Retinal pigment epithelial cell (primary cell): Measurements from ENCODE around the gene SCYGR7.

Source experiments
- DNase-seq: peaks from one replicate; pipeline ENCODE4 v3.0.0-alpha.2; 2010; ENCODE audit warnings: low read depth
- H3K4me3 ChIP-seq: 2 replicates; pipeline ENCODE4 v1.5.1; 2011; ENCODE audit warnings: mild to moderate bottlenecking, low read length, control low read depth, moderate library complexity
- CTCF ChIP-seq: conservative IDR thresholded peaks from 2 replicates; pipeline ENCODE4 v1.5.1; 2011; ENCODE audit warnings: low read depth, low read length, control low read depth, inconsistent platforms

Gene SCYGR7

DNA sequence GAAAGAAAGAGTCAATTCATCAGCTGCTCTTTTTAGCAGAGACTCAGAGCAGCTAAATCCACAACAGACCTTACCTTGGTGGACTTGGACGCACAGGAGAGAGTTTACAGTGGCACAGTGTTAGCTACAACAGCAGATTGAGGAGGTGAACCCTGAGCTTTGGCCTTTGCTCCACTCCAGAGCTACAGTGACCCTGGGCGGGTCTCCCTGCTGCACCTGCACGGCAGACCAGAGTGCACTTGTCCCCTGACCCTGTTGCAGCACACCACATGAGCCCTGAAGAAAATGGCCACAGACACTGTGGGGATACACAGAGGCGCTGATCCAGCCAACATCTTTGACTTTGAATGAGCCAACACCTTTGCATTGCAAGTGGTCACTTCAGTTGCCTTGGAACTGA lies 21.3 kb upstream of the SCYGR7 start:
- no peak overlapping the region for H3K4me3 ChIP-seq
- no peak for TF ChIP-seq CTCF
- DNase-seq, result no peak

DNA sequence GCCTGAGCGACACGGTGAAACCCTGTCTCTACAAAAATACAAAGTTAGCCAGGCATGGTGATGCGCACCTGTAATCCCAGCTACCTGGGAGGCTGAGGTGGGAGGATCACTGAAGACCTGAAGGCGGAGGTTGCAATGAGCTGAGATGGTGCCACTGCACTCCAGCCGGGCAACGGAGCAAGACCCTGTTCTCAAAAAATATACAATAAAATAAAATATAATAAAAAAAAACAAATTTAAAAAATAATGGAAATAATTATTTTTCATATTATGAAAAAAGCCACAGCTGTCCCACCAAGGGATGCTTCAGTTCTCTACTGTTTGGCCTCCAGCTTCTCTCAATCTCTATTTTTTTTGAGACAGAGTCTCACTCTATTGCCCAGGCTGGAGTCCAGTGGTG lies 20.7 kb upstream of the SCYGR7 start:
- DNase-seq, result no peak
- no peak overlapping the region for H3K4me3 ChIP-seq
- TF ChIP-seq CTCF, result no peak

DNA sequence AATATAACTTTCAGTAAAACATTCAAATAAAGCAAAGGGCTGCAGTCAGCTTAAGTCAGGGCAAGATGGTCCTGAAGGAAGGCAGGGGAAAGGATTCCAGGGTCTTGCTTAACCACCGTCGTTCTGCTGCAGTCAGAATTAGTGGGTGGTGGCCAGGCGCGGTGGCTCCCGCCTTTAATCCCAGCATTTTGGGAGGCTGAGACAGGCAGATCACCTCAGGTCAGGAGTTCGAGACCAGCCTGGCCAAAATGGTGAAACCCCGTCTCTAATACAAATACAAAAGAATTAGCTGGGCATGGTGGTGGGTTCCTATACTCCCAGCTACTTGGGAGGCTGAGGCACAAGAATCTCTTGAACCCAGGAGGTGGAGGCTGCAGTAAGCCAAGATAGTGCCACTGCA lies 17.1 kb upstream of the SCYGR7 start:
- DNase-seq, result no peak
- H3K4me3 ChIP-seq, result no peak overlapping the region
- TF ChIP-seq CTCF, result no peak

- DNase-seq, result no peak
Measured at GRCh38 chr2:227713291-227713690, 14.8 kb upstream of the SCYGR7 start.

GRCh38 chr2:227716501-227716900 lies 11.6 kb upstream of the SCYGR7 start:
- TF ChIP-seq CTCF, result no peak
- no peak overlapping the region for H3K4me3 ChIP-seq
- no peak for DNase-seq

More at GRCh38 chr2:227713291-227713690, 14.8 kb upstream of the SCYGR7 start:
- H3K4me3 ChIP-seq, result no peak overlapping the region
- no peak for TF ChIP-seq CTCF

- DNase-seq, result peak; percentile 52
- TF ChIP-seq CTCF, result no peak
- peak within 1 kb of the TSS; percentile 57 for H3K4me3 ChIP-seq
Measured at GRCh38 chr2:227717687-227718567, 10.2 kb upstream of the SCYGR7 start, which contains the start of gene SLC19A3. Gene SLC19A3, minus strand, starts transcription at chr2:227718028. Its CDS starts 15,710 bp downstream, at chr2:227702318.

GRCh38 chr2:227719641-227720040 lies 8.5 kb upstream of the SCYGR7 start:
- DNase-seq, result no peak
- TF ChIP-seq CTCF, result no peak
- H3K4me3 ChIP-seq, result no peak overlapping the region
